Urothelium cell line (cell line): ENCODE measurements around the gene TBXA2R.
"Not testable (repeated sequence)": the region's sequence is repeated elsewhere in the genome, so short reads cannot be mapped to it uniquely, and the experiment has no call there.

Source experiments
- DNase-seq: peaks from one replicate; pipeline ENCODE4 v3.0.0; 2011; ENCODE audit warnings: low spot score, mixed read lengths
- FAIRE-seq: peaks from 2 replicates; lab custom pipeline; 2011; peaks lifted over from hg19 to GRCh38; lab: Jason Lieb, UNC

TBXA2R gene

DNA sequence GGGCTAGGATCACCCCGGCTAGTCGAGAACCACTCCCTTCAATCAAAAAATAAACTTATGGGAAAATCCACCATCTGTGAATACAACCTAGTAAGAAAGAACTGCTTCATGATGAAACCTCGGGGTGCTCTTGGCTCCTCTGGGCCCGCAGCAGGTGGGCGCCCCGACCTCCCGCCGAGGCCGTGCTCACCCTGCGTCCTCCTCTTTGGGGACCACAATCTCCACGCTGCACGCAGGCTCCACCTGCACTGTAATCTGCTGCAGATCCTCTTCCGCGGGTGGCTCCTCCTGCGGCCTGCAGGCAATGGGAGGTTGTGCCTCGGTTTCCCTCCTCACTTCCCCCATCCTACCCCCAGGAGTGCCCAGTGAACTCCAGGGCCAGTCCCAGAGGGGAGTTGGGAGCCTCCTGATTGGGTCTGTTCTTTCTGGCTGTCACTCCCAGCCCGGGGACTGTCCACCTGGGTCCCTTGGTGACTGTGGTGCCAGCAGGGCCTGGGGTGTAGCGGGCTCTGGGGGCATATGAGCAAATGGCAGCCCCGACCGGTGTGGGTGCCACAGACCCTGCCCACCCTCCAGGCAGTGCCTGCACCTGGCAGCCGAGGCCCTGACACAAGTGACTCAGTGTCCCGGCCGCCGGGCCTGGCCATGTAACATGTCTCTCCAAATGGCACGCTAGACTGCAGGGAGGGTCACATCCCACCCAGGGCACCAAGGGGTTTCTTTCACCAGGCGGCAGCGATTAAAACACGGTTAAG is 35.0 kb upstream of the TBXA2R start:
- no peak for DNase-seq
- no peak for FAIRE-seq

DNA sequence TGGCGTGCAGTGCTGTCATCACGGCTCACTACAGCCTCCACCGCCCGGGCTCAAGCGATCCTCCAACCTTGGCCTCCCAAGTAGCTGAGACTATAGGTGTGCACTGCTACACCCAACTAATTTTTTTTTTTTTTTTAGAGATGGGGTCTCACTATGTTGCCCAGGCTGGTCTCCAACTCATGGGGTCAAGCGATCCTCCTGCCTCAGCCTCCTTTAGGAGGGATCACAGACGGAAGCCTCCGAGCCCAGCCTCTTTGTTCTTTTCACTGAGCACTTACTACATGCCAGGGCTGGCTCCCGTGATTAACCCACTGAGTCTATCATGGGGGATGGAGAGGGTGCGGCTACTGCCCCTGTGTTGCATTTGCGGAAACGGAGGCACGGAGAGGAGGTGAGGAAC is 32.8 kb upstream of the TBXA2R start:
- no peak for DNase-seq
- no peak for FAIRE-seq

DNA sequence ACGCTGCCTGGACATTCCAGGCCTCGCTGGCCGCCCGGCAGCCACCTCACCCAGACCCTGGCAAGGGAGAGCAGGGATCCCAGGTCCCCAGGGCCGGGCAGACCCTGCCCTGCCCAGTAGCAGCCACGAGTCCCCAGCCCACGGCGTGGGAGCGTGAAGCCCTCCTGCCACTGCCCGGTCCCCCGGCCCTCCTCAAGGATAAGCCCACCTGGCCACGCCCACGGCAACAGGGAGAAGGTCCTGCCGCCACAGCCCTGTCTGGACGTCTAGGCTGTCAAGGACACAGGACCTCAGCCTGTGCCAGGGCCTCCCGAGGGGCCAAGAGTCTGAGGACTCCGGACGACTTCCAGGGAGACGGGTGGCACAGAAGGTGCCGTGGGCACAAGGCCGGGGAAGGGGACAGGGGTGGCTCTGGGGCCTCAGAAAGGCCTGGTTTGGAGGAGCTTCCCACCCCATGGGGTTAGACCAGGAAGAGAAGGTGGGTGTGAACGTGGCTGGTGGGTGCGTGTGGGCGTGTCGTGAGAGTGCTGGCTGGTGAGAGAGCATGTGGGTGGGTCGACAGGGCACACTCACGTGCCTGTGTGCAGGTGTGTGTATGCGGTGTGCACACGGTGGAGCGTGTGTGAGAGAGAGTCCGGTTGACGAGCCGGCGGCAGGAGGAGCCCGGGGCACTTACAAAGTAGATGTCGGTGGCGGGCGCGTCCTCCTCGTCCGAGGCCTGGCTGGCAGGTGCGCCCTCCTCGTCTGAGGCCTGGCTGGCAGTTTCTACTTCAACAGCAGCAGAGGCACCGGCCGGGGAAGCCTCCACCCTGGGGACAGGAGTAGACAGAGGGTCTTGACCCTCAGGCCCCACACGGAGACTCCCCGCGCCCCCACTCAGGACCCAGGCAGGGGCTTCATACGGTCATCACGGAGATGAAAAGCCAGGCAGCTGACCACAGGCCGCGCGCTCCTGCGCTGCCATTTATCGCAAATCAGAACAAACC is 31.8 kb upstream of the TBXA2R start:
- DNase-seq (no peak), FAIRE-seq (no peak)

DNA sequence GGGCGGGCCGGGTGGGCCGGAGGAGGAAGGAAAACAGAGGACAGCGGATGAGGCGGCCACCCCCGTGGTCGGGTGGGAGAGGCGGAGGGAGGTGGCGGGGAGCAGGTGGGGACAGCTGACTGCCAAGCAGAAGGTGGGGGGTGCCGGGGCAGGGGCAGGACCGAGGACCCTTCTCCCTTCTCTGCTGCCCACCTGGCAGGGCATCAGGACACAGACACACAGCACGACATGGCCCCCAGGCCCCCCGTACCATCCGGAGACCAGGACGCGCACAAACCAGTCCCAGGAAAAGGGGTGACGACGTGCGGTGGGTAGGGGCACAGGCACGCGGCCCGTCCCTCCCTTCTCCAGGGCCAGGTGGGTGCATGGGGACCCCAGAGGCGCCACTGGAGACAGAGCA is 30.9 kb upstream of the TBXA2R start:
- FAIRE-seq = no peak
- no peak for DNase-seq

DNA sequence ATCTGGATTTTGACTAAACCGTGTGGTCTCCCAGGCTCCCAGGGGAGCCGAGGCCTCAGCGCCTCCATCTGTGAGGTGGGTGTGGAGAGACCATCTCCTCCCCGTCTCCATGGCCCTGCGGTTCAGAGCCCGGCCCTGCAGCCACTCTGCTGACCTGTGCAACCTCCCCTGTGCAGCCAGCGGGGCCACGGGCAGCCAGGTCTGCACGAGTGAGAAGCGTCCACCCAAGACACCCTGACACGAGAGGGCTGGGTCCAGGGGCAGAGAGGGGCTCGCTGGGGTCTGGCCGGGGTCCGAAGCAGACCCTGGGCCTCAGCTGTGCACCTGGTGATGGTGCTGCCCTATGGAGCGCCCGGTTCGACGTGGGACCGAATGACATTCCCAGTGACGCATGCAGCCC is 30.3 kb upstream of the TBXA2R start:
- FAIRE-seq = no peak
- DNase-seq = no peak

DNA sequence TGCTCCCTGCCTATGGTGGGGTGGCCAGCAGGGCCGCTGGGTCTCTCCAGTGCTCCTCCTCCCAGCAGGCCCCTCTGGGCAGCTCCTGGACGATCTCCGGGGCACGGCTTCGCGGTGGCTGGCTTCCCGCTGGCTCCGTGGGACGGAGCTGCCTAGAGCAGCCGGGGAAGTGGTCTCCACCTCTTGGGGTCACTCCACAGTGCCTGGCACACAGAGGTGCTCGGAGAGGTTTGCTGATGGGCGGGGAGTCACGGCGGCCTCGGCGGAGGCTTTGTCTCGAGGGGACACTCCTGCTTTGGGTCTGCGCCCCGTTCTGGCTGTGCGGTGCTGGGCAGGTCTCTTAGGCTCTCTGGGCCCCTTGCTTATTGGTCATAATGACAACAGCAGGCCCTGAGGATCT is 29.8 kb upstream of the TBXA2R start:
- DNase-seq (no peak), FAIRE-seq (no peak)

DNA sequence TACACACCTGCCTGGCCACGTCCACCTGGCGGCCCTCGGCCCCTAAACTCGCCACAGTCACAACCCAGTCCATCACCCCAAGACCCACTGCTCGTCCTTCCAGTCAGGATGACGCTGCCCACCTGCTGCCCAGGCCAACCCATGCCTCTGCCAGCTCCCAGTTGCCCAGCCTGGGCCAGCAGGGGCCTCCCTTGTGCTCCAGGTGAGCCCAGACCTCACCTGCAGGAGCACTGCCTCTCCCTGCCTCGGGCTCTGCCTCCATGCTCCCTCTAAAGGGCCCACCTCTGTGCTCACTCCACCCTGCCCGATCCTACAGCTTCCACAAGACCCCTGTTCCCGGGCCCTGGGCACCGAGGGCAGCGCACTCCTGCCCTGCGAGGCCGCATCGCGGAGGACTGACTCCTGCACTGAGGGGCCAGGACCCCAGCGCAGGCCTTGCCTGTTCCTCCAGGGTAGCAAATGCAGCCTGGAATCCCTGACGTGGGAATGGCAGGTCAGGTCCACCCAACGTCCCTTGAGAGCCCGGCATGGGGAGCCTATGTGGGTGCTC is 27.9 kb upstream of the TBXA2R start:
- DNase-seq = no peak
- FAIRE-seq = no peak

DNA sequence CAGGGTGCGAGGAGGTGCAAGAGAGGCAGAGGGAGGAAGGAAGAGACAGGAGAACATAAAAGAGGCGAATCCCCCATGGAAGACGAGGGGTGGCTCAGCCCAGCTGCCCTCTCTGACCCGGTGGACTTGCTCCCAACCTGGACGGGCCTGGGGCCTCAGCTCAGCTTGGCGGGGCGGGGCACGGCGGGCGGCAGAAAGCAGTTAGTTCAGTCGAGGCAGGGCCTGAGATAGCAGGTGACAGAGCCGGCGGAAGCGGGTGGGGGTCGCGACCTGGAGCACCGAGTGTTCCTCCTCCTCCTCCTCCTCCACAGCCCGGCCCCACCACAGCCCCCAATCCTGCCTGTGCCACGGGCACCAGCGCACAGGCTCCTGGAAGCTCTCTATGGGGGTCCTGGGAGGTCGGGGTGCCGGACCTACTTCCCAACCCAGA is 26.9 kb upstream of the TBXA2R start:
- FAIRE-seq (no peak), DNase-seq (no peak)

DNA sequence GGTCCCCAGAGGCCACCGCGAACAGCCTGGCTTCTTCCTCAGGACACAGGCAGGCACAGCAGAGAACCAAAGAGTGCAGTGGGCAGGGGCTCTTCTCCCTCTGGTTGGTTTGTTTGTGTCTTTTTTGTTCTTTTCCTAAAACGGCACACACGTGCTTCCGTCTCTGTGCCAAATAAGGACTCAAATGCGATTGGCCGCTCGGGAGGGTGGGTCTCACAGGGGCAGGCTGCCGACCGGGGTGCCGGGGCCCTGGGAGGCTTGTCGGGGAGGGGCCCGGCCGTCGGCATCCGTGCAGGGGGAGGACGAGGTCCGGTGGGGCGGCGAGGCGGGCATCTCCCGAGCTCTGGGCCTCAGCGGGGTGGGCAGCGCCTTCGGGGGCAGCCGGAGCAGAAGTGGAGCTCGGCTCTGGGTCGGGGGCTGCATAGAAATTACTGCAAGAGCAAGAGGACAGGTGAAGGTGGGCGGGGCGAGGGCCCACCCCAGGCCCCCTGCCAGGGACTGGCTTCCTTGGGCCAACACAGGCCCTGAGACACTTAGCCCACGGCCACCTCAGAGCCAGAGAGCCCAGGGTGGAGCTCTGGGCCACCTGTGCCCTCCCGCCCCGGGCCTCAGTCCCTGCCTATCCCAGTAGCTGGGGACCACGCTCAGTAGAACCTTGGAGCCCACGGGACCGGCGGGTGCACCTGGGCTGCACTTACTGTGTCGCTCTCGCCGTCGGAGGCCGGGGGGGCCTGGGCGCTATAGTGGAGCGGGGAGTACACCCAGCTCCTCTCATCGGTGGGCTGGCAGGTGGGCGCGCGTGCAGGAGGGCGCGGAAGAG is 26.3 kb upstream of the TBXA2R start:
- no peak for FAIRE-seq
- no peak for DNase-seq

DNA sequence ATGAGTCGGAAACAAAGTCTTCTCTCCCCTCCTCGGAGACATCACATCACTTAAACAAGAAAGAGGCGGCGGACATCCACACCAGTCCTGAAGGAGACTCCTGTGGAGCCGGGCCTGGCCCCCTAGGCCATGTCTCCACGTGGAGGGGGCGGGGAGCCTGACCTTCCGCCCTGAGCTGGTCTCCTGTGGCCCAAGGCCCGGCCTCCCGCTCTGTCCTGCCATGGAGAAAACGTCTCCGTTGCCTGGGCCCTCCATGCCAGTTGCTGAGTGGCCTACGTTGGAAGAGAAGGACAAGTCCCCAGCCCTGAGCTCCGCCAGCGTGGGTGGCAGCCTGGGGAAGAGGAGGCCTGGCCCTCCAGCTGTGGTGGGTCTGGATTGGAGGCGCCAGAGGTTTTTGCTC is 25.4 kb upstream of the TBXA2R start:
- DNase-seq (no peak), FAIRE-seq (no peak)

DNA sequence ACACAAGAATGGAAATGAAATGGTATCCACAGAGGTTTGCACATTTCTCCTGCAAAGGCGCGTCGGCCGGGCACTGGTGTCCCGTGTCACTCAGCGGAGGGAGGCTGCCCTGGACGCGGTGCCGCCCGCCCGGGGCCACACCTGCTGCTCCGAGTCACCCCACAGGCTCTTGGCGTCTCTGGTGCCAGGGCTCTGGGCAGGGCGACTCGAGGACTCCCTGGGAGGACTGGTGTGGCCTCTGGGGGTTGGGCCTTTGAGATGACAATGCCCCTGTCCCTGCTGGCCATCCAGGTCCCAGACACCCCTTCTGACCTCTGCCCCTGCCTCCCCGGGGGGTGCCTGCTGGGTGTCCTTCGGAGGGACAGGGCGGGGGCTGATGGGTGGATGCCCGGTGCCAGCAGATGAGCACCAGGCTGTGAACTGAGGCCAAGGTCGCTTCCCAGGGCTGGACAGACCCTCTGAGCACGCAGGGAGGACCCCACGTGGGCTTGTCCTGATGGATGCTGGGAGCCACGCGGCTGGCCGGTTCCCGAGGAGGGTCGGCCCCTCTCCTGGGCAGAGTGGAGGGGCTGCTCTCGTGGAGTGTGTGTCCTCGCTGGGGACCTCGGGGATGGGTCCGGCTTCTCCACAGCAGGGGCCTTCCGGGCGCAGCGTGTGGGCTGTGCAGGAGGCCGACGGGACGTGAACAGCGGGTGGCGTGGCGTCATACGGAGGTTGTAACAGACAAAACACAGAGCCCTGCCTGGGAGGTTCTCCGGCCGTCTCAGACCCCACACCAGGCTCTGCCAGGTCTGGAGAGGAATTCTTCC is 24.6 kb upstream of the TBXA2R start:
- FAIRE-seq = no peak

DNA sequence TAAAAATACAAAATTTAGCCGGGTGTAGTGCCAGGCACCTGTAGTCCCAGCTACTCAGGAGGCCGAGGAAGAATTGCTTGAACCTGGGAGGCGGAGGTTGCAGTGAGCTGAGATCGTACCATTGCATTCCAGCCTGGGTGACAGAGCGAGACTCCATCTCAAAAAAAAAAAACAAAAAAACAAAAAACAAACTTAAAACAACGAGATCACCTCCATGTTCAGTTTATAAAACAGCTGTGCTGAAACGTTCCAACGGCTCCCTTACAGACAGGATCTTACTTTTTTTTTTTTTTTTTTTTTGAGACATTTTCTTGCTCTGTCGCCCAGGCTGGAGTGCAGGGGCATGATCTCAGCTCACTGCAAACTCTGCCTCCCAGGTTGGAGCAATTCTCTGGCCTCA is 22.1 kb upstream of the TBXA2R start:
- not testable (repeated sequence) for FAIRE-seq, DNase-seq

More for the DNA sequence above, 24.6 kb upstream of the TBXA2R start:
- no peak for DNase-seq

DNA sequence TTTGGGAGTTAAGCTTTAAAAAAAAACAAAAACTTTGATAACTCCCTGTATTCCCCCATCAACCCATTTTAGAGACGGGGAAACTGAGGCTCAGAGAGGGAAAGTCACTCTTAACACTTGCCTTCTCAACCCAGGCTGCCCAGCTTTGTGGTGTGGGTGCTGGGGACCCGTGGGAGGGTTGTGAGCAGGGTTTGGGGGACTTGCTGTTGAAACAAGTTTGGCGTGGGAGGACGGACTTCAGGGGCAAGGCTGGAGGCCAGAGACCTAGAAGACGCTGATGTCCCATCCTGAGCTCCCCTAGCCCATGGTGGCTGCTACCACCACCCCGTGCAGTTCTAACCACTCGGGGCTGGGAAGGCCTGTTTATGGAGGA is 20.7 kb upstream of the TBXA2R start:
- no peak for FAIRE-seq

DNA sequence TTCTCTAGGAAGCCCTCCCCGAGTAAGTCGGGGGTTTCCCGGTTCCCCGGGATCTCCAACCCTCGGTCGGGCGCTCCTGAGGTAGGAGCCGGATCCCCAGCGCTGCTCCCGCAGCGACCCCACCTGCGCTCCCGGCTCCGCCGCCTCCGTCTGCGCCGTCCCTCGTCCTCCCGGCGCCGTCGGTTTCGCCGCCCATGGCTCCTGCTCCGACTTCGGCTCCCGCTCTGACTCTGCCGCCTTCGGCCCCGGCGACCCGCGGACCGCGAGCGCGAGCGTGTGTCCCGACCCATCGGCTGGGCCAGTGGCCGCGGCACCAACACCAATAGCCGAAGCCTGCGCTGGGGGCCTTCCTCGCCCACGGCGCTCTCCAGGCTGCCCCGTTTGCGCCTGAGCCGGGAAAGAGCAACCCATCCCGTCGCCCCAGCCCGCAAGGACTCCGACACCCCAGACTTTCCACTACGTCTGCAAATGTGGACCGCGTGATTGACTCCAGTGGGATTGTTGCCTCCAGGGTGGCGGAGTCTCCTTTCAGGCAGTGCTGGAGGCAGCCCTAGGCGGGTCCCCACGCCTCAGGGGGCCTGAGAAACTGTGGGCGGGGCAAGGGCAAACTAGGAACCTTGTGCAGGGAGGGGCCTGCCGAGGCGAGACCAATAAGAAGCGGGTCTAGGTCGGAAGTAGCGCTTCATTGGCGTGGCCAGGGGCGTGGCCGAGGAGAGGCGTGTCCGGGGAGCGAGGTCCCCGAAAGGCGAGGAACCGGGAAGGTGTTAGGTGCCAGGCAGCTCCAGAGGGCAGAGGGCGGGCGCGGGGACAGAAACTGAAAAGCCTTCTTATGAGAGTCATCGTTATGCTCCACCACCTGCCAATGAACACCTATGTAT is 20.0 kb upstream of the TBXA2R start, which contains the start of gene CACTIN:
Gene CACTIN (minus strand): TSS at position 318 of the 878 bp plus-strand sequence. CDS start 28 bp downstream, at position 290.
- DNase-seq (peak; percentile 98), FAIRE-seq (peak; percentile 46)

More for the DNA sequence above, 20.7 kb upstream of the TBXA2R start:
- no peak for DNase-seq

DNA sequence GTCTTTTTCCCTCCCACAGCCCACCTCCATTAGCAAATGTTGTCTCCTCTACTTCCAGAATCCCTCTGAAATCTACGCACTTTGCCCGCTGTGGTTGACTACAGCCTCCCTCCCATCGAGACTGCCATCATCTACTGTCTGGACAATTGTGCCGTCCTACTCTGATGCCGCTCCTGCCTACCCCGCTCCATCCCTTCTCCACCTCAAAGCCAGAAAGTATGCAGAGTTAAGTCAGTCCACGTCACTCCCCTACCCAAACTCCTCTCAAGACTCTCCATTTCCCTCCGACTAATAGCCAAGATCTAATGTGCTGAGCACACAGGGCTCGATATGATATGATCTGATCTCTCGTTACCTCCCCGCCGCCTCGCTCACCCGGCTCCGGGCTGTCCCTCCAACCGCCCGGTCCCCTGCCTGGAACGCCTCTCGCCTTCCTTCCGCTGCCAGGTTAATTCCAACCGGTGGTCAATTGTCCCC is 19.4 kb upstream of the TBXA2R start:
- DNase-seq = no peak
- no peak for FAIRE-seq

DNA sequence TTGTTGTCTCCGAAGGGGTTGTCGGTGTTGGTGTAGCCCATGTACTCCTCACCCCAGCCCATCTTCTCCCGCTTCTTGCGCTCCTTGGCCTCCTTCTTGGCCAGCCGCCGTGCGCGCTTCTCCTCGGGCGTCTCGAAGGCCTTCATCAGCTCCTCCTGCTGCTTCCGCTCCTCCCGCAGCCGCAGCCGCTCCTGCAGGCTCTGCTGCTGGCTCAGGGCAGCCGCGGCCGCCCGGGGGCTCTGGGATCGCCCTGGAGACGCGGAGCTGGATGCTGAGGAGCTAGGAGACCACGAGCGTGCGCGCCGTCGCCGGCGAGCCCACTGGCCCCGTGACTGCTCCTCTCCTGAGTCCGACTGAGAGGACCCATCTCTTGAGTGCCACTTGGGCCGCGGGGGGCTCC is 17.0 kb upstream of the TBXA2R start:
- DNase-seq (no peak), FAIRE-seq (no peak)

DNA sequence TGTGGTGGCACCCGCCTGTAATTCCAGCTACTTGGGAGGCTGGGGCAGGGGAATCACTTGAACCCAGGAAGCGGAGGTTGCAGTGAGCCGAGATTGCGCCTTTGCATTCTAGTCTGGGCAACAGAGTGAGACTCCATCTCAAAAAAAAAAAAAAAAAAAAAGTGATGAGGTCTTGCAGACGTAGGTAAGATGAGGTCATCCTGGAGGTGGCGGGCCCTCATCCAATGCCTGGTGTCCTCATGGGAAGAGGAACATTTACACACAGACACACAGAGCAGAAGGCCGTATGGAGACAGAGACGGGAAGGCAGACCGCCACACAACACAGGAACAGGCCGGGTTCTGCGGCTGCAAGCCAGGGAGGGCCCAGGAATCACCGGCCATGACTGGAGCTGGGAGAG is 15.5 kb upstream of the TBXA2R start:
- no peak for DNase-seq
- no peak for FAIRE-seq

DNA sequence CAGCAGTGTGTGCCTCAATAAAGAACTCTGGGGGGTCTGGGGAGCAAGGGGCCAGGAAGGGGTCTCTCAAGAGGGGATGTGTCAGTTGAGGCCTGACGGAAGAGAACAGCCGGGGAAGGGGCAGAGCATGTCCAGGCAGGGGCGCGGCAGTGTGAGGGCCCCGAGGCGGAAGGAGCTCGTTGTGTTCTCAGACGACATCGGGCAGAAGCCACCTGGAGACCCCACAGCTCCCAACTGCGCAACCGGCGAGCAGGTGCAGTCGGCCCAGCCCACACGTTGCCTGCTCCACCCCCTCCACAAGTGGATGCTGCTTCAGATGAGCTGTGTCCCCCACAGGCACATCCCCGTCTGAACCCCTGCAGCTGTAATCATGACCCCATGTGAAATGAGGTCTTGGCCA is 15.0 kb upstream of the TBXA2R start:
- FAIRE-seq (no peak), DNase-seq (no peak)
